ENCODE measurements around the gene IDH2. TPM values are rescaled to one million over a fixed set of nuclear protein-coding genes. Genes with fewer than 3 reads are reported as not detected.

Gene IDH2
- total RNA-seq, 2 experiments from 2014 or later, result 233 to 260 TPM

DNA sequence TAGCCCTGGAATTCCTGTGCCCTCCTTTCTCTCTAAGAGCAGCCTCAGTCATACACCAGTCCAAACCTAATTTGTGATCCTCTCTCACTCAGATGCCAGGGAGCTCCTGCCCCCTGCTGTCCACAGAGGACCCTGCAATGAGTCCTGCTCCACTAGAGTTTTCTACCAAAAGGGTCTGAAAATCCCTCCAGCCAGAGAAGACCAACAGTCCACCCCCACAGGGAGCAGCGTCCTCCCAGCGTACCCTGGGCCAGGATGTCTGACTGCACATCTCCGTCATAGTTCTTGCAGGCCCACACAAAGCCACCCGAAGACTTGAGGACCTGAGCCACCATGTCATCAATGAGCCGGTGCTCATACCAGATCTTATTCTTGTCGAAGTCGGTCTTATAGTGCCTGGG lies 15.4 kb downstream of the IDH2 start:
- no peak overlapping the region for H3K4me3 Mint-ChIP-seq
- POLR2A ChIA-PET, result no interaction called here
- H3K36me3 Mint-ChIP-seq, result peaks cover 22% of the 10 kb centered on the region
- H3K9me3 Mint-ChIP-seq, result no peaks in the 10 kb centered on the region
- peaks cover 9% of the 10 kb centered on the region for H3K4me1 Mint-ChIP-seq
- peak overlapping the region; percentile 51 for H3K27ac Mint-ChIP-seq
- peak; percentile 62 for DNase-seq
- H3K27me3 Mint-ChIP-seq, result no peaks in the 10 kb centered on the region
- peak; percentile 62 for ATAC-seq (ENCODE audit: low read depth)

DNA sequence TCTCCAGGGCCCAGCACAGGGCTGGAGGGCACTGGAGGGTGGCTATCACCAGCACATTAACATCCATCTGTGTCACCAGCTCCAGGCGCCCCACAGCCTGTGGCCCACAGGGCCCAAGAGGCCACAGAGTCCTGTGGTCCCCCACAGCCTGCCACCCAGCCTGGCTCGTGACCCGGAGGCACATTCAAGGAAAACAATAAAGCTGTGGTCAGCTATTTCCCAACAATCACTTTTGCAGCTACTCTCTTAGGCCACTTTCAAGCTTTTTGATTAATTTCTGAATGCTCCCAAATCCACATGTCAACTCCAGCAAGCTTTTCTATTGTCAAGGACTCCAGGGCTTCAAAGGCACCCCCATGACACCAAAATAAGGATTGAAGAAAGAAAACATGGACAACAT lies 16.7 kb downstream of the IDH2 start:
- POLR2A ChIA-PET, result interaction anchor here (0.5 to 1.0 kb wide), 2 partner anchors 192 to 418 kb away, joined by 3 read pairs; partner anchors contain the start of gene AP3S2
- no peak overlapping the region for H3K4me3 Mint-ChIP-seq
- ATAC-seq (ENCODE audit: low read depth) (no peak), DNase-seq (no peak)
- H3K27me3 Mint-ChIP-seq, result no peaks in the 10 kb centered on the region
- peak overlapping the region; percentile 51 for H3K27ac Mint-ChIP-seq
- peaks cover 19% of the 10 kb centered on the region for H3K36me3 Mint-ChIP-seq
- peaks cover 9% of the 10 kb centered on the region for H3K4me1 Mint-ChIP-seq
- H3K9me3 Mint-ChIP-seq, result no peaks in the 10 kb centered on the region

DNA sequence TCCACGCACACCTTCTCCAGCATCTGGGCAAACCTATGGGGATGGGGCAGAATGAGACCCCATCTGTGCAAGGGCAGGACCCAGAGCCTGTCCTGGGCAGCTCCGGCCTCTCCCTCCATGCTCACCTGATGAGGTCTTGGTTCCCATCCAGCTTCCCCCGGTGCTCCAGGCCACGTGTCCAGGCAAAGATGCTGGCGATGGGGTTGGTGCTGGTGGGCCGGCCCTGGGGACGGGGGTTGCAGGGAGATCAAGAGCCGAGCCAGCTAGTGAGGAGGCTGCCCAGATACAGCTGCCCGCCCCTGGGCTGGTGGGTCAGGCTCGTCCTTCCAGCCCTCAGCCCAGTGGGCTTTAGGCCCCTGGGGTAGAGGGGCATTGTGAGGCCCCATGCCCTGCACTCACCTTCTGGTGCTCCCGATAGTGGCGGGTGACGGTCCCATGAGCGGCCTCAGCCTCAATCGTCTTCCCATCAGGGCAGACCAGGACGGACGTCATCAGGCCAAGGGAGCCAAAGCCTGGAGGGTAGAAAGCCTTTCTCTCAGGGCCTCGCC lies 17.3 kb downstream of the IDH2 start:
- Mint-ChIP-seq H3K27me3 (no peaks in the 10 kb centered on the region), H3K36me3 (peaks cover 17% of the 10 kb centered on the region), H3K4me1 (peaks cover 9% of the 10 kb centered on the region), H3K4me3 (no peak overlapping the region), H3K9me3 (no peaks in the 10 kb centered on the region), H3K27ac (no peak overlapping the region)
- POLR2A ChIA-PET, result interaction anchor here (1.0 kb wide), 1 partner anchor 191 kb away, joined by 3 read pairs; the partner anchor contains the start of gene AP3S2
- no peak for ATAC-seq (ENCODE audit: low read depth)
- DNase-seq, result no peak

DNA sequence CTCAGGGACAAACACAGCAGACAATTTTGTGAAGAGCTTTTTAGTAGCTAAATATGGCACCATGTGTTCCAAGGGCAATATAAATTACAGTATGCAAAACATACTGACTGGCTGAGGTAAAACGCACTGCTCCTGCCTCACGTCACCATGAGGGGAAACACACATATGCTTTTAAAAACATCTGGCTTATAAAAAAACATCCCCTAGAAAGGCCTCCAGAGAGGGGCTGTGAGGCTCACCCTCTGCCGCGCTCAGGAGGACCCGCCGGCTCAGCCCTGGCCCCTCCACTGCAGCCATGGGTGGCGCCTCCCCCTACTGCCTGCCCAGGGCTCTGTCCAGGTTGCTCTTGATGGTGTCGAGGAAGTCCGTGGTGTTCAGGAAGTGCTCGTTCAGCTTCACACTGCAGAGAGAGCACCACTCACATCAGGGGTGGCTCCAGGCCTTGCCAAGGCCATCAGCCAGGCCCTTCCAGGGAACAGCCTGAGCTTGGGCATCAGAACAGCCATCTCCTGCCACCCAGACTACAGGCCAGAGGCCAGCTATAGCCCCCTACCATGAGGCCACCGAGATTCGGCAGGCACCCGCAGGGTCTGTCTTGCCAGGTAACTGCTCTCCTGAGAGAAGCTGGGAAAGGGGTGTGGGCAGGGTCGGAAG lies 18.2 kb downstream of the IDH2 start:
- ATAC-seq (ENCODE audit: low read depth), result no peak
- H3K36me3 Mint-ChIP-seq, result peaks cover 12% of the 10 kb centered on the region

DNA sequence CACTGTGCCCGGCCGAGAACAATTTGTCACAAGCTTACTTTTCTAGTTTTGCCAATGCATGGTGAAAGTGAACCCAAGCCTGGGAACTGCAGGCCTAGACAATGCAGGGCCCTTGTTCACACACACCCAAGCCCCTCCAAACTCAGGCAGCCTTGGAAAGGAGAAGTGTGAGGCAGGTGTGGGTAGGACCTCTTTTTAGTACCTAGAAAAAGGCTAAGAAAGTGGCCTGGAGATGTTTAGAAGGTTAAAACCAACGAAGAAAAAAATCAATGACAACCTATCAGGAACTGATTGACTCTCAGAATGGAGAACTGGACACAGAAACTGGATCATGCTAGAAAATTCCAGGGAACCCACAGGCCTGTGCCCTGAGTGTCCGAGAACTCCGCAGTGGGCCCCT lies 18.8 kb downstream of the IDH2 start:
- Mint-ChIP-seq H3K4me3 (no peak overlapping the region), H3K27ac (no peak overlapping the region), H3K27me3 (no peaks in the 10 kb centered on the region), H3K36me3 (peaks cover 12% of the 10 kb centered on the region), H3K4me1 (peaks cover 7% of the 10 kb centered on the region), H3K9me3 (no peaks in the 10 kb centered on the region)
- DNase-seq (no peak), ATAC-seq (ENCODE audit: low read depth) (no peak)
- POLR2A ChIA-PET, result no interaction called here

More for the DNA sequence above, 18.2 kb downstream of the IDH2 start:
- no peaks in the 10 kb centered on the region for H3K9me3 Mint-ChIP-seq
- peaks cover 7% of the 10 kb centered on the region for H3K4me1 Mint-ChIP-seq
- POLR2A ChIA-PET, result no interaction called here
- no peak overlapping the region for H3K4me3 Mint-ChIP-seq
- no peak overlapping the region for H3K27ac Mint-ChIP-seq
- no peak for DNase-seq
- H3K27me3 Mint-ChIP-seq, result no peaks in the 10 kb centered on the region

DNA sequence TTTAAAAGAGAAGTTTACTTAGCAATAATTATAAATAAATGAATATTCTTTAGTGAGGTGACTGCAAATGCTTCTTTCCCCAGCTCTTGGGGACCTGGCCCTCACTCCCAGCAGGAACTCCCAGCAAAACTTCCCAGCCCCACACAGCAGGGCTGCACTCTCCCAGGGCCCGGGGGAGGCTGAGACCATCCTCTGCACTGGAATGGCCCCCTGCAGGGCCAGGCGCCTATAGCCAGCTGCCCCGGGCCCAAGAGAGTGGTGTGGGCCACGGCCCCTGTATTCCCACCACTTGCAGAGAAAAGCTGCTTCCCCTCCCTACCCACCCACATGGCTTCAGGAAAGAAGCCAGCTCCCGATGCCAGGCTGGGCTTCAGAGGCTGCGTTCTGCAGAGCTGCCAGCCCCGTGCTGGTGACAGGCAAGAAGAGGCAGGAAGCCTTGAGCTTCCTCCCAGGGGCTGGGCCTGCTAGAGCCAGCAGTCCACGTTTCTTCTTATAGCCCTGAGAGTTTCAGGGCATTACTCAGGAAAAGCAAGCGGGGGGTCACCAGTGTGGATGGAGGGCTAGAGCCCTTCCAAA lies 20.0 kb downstream of the IDH2 start:
- peaks cover 12% of the 10 kb centered on the region for H3K36me3 Mint-ChIP-seq

DNA sequence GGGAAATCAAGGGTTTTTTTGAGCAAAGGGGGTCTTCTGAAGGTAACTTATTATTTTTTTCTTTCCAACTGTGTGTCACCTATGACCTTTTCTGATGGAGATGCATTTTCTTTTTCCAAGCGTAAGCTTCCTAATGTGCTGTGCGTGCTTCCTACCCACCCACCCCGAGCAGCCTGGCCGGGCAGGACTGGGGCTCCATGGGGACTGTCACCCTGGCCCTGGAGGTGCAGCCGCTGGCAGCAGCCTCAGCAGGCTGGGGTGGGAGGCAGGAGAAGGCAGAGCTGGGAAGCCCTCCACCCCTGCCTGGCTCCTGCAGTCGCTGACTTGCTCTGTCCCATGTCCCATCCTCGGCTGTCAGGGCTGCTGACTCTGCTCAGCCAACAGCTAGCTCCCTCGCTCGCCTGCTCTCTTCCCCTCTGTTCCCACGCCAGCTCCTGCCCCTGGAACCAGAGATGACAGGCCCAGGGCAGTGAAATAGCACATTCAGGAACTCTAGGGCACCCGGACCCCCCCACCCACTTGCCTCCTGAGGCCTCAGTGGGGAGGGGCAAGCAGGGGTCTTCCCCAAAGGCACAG lies 21.4 kb downstream of the IDH2 start:
- H3K27ac Mint-ChIP-seq, result peak overlapping the region; percentile 48
- ATAC-seq (ENCODE audit: low read depth), result no peak
- no peak overlapping the region for H3K4me3 Mint-ChIP-seq
- H3K9me3 Mint-ChIP-seq, result no peaks in the 10 kb centered on the region
- H3K36me3 Mint-ChIP-seq, result peaks cover 5% of the 10 kb centered on the region
- POLR2A ChIA-PET, result no interaction called here
- DNase-seq, result no peak
- H3K27me3 Mint-ChIP-seq, result no peaks in the 10 kb centered on the region
- H3K4me1 Mint-ChIP-seq, result no peaks in the 10 kb centered on the region

More for the DNA sequence above, 20.0 kb downstream of the IDH2 start:
- no peak overlapping the region for H3K4me3 Mint-ChIP-seq
- H3K4me1 Mint-ChIP-seq, result peaks cover 7% of the 10 kb centered on the region
- no peak for ATAC-seq (ENCODE audit: low read depth)
- H3K27me3 Mint-ChIP-seq, result no peaks in the 10 kb centered on the region
- H3K27ac Mint-ChIP-seq, result no peak overlapping the region
- no peaks in the 10 kb centered on the region for H3K9me3 Mint-ChIP-seq
- DNase-seq, result no peak
- POLR2A ChIA-PET, result interaction anchor here (0.6 kb wide), 2 partner anchors 166 to 183 kb away, joined by 3 to 4 read pairs; no protein-coding TSS in a partner anchor

DNA sequence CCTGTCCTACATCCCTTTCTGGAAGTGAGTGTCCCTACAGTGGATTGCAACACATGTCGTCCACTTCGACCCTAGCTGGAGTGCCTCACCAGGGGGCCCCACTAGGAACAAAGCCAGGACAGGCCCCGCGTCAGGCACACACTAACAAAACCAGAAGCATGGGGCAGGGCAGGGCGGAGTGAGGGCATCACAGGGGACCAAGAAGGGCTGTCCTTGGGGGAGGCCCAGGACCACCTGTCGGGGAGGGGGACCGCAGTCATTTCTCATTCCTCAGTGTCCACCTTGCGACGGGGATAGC lies 21.9 kb downstream of the IDH2 start:
- Mint-ChIP-seq H3K27me3 (no peaks in the 10 kb centered on the region), H3K36me3 (peaks cover 5% of the 10 kb centered on the region), H3K27ac (no peak overlapping the region), H3K4me1 (no peaks in the 10 kb centered on the region), H3K4me3 (no peak overlapping the region), H3K9me3 (no peaks in the 10 kb centered on the region)
- POLR2A ChIA-PET, result no interaction called here
- no peak for DNase-seq
- no peak for ATAC-seq (ENCODE audit: low read depth)

DNA sequence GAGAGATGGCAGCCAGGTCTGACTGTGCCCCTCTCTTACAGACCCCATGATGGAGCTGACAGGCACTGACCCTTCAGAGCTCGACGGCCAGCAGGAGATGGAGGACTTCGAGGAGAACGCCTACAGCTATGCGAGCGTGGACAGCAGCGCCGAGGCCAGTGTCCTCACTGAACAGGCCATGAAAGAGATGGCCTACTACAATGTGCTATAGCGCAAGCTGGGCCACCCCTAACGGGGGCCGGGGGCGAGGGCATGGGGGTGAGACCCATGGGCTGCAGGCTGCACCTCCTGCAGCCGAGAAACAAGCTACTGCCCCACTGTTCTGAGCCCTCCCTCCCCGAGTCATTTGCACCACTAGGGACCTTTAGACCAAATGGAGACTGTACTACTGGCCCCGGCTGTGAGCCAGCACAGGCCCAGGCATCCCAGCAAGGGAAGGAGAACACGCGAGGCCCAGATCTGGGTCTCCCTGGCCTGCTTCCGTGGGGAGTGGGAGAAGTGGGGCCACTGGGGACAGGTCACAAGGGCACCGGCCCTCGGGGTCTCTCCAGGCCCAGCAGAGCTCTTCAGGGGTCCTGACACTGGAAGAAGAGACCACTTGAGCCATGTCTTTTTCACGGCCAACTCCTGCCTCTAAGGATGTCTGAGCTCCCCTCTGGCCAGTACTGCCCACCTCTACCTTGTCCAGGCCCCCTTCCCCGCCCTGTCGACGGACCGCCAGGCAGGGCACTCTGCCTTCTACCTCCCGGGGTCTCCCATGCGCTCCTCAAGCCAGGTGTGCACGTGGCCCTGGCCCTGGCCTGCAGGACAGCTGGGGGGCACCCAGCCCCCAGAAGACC lies 22.4 kb downstream of the IDH2 start:
- DNase-seq, result no peak
- Mint-ChIP-seq H3K36me3 (peaks cover 5% of the 10 kb centered on the region), H3K27ac (no peak overlapping the region), H3K9me3 (no peaks in the 10 kb centered on the region), H3K27me3 (no peaks in the 10 kb centered on the region), H3K4me3 (no peak overlapping the region), H3K4me1 (no peaks in the 10 kb centered on the region)
- POLR2A ChIA-PET, result no interaction called here
- ATAC-seq (ENCODE audit: low read depth), result peak; percentile 10

DNA sequence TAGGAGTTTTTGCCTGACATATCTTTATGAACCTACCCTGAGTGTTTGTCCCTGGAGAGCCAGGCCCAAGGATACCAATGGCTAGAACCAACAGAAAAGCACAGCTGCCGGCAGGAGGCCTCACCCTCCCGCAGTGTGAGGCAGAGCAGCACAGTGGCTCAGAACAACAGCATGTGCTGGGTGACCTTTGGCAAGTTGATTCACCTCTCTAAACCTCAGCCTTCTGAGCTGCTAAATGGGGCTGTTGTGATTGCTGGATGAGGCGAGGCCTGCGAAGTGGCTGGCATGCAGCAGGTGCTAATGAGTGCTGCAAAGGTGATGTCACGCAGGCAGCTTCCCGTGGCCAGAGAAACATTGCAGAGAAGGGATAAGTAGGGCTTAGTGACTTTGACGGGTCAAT lies 23.3 kb downstream of the IDH2 start:
- Mint-ChIP-seq H3K9me3 (no peaks in the 10 kb centered on the region), H3K4me1 (no peaks in the 10 kb centered on the region), H3K27ac (no peak overlapping the region), H3K4me3 (no peak overlapping the region), H3K36me3 (peaks cover 5% of the 10 kb centered on the region), H3K27me3 (no peaks in the 10 kb centered on the region)
- no peak for DNase-seq
- no peak for ATAC-seq (ENCODE audit: low read depth)
- POLR2A ChIA-PET, result no interaction called here

DNA sequence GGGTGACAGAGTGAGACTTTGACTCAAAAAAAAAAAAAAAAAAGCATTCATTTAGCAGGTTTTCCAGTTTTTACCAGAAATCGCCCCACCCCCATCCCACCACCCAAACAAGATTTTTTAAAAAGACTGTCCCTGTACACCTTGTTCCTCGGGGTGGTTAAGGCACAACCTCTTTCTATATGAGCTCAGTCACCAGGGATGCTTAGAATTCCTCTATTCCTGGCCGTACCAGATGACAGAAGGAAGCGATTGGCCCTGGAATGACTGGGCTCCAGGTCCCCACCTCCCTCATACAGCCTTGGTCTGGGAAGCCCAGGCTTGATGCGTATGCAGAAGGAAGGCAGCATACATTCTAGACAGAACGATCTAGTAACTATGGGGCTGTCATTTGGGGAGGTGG lies 25.6 kb downstream of the IDH2 start:
- no peak for ATAC-seq (ENCODE audit: low read depth)
- no peak for DNase-seq
- H3K9me3 Mint-ChIP-seq, result no peaks in the 10 kb centered on the region
- no peaks in the 10 kb centered on the region for H3K4me1 Mint-ChIP-seq
- peaks cover 5% of the 10 kb centered on the region for H3K36me3 Mint-ChIP-seq
- POLR2A ChIA-PET, result no interaction called here
- H3K4me3 Mint-ChIP-seq, result no peak overlapping the region
- no peak overlapping the region for H3K27ac Mint-ChIP-seq
- H3K27me3 Mint-ChIP-seq, result no peaks in the 10 kb centered on the region

DNA sequence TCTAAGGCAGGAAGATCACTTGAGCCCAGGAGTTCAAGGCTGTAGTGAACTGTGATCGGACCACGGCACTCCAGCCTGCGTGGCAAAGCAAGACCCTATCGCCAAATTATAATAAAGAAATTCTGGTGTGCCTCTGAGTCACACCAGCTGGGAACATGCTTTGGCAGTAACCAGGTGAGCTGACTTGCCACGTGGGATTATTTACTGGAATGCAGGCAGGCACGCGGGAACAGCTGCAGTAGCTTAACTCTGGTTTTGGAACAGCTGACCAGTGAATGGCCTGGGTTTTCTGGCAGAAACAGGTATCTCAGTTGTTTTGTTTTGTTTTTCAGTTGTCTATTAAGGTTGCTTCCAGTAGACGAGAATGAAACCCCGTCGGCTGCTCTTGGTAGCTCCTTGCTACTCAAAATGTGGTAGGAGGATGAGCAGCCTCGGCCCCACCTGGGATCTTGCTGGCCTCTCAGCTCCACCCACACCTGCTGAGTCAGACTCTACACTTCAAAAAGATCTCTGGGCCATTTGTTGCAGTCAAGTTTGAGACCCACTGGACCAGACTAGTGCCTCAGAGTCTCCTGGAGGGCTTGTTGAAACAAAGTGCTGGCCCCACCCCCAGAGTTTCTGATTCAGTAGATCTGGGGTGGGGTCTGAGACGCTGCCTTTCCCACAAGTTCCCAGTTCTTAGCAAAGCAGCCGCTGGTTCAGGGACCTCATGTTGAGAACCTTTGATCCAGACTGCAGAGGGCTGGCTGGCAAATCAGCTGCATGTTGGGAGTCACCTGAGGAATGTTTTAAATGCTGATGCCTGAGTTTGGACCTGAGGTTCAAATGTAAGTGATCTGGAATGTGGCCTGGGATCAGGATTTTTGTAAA lies 26.6 kb downstream of the IDH2 start:
- Mint-ChIP-seq H3K9me3 (no peaks in the 10 kb centered on the region), H3K27ac (no peak overlapping the region), H3K27me3 (no peaks in the 10 kb centered on the region), H3K4me3 (no peak overlapping the region), H3K4me1 (peaks cover 3% of the 10 kb centered on the region), H3K36me3 (peaks cover 5% of the 10 kb centered on the region)
- POLR2A ChIA-PET, result interaction anchor here (1.1 to 1.5 kb wide), 2 partner anchors 41 to 178 kb away, joined by 3 to 4 read pairs; no protein-coding TSS in a partner anchor
- DNase-seq, result no peak
- ATAC-seq (ENCODE audit: low read depth), result no peak

All from activated naive CD8-positive, alpha-beta T cell treated with anti-CD3 and anti-CD28 coated beads, Interleukin-2, amount 10 ng/mL, durations not matched to agents 7 days and 5 days (primary cell).